Measurements from ENCODE around the gene MAU2.

DNA sequence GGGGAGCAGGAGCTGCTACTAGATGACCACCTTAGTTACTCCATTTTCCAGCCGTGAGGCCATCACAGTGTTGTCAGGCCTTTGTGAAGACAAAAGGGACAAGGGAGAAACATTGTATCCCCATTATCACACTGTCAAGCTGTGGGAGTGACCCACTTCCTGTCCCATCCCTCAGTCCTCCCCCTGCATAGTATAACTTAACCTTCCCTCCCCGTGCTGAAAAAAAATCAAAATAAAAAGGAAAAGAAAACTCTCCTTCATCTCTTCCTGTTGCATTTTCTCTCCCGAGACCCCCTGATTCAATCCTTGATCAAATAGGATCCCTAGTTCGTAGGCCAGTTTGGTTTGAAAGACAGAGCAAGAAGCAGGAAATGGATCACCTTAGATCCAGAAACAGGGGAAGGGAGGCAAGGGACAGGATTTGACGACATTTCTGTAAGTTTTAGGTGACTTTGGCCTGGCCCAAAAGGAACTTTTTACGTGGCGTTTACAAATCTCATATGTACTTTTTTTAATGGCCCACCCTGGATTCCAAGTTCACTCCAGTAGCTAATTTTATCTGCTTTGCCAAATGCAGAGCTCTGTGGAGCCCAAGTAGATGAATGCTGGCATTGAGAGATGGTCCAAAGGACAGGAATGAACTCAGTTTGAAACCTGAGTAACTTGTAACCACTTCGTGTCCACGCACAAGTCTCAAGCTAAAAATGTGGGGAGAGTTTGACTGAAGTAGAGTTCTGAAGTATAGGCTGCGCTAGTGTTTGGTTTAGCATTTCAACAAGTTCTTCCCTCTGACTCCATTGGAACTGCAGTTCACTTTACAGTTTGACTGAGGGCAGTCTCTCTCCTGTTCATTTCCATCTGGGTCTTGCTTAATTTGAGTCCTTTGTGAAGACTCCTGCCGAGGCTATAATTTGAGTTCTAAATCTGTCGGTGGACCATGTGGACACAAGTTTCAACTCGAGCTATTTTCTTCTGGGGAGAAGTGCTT is 68.2 kb downstream of the MAU2 start:
- no peak for TF ChIP-seq EZH2 (IDR thresholded peaks at IDR 0.05; ENCODE audit: borderline replicate concordance, low read depth, low read length, poor library complexity, severe bottlenecking)
- TF ChIP-seq, protein P1, sequence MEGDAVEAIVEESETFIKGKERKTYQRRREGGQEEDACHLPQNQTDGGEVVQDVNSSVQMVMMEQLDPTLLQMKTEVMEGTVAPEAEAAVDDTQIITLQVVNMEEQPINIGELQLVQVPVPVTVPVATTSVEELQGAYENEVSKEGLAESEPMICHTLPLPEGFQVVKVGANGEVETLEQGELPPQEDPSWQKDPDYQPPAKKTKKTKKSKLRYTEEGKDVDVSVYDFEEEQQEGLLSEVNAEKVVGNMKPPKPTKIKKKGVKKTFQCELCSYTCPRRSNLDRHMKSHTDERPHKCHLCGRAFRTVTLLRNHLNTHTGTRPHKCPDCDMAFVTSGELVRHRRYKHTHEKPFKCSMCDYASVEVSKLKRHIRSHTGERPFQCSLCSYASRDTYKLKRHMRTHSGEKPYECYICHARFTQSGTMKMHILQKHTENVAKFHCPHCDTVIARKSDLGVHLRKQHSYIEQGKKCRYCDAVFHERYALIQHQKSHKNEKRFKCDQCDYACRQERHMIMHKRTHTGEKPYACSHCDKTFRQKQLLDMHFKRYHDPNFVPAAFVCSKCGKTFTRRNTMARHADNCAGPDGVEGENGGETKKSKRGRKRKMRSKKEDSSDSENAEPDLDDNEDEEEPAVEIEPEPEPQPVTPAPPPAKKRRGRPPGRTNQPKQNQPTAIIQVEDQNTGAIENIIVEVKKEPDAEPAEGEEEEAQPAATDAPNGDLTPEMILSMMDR (conservative IDR thresholded peaks at IDR 0.05; ENCODE audit: low read depth, low read length) = no peak
